NCI-H510A (cell line): ENCODE measurements around the gene NEO1.

Experiments used
- DNase-seq: peaks from one replicate; lab custom pipeline; 2025; lab: John Stamatoyannopoulos, UW

The NEO1 gene

GRCh38 chr15:73028831-73029451, 23.3 kb upstream of the NEO1 start:
- DNase-seq = no peak

DNA sequence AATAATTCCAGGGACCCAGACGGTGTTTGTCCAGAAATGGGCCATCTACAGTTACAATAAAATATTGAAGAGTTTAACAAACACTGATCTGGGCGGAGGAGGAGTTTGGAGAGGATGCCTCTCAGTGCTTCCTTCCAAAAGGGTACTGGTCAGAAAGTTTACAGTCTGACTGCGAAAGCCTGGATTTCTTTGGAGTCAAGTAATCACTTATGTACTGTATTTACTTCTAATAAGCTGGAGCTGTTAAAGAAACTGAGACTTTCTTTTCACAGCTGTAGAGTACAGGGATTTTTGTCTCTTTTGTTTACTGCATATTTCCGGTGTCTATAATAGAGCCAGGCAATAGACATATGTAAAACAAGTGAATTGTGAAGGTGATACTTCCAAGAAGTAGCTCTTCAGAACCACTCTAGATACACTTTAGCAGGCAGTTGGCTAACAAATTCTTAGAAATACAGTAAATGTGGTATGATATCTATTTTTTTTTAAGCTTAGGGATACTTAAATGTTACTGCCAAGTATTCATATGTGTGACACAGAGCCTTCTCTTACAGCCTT, 22.1 kb upstream of the NEO1 start:
- no peak for DNase-seq

- no peak for DNase-seq
These were observed 20.6 kb upstream of the NEO1 start for GRCh38 chr15:73031648-73032047.

DNA sequence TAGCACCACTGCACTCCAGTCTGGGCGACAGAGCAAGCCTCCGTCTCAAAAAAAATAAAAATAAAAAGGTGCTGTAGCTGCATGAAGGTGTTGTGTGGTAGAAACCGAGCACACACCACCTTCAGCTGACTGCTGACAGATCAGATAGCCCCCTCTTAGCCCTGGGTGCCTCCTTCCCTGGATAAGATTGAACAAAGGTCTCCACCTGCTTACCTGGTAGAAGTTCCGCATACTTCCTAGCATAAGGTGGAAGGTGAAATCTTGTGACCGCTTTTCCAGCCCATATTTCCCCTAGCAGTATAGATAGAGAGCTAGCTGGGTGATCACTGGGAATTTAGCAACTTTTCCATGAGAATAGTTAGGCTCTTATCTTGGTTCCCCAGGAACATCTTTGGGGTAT, 18.7 kb upstream of the NEO1 start:
- DNase-seq = no peak

DNA sequence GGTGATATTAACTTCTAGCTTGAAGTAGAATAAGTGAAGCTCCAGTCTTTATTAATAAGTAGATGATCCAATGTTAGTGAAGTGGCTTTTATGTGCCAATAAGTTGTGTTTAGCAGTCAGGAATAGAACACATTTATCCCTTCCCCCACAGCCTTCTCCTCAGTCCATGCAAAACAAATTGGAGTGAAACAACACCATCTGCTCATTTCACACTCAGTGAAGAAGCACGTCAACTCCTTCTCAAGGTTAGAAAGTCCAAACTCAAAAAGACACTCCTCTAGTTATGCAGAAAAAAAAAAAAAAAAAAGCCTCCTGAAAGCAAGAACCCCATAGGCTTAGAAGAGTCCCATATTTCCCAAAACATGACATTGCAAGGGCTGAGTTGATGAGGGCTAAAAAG, 18.0 kb upstream of the NEO1 start:
- DNase-seq = no peak

GRCh38 chr15:73035221-73035620, 17.0 kb upstream of the NEO1 start:
- no peak for DNase-seq

DNA sequence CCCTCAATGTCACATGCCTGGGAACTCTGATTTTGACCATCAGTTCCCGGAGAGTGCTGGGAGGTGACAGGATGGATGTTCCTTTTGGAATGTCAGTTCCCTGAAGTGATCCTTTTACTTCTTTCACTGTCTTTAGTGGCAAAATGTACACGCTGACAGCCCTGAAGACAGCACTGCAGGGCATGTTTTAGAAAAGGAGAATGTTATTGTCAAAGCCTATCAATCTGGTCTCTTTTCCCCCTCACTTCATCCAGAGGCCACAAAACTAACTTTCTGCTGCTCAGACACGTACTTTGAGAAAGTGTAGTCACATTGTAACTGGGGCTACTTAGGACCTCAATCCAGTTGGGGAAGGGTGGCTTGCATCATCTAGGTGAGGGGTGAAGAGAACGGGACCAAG, 14.0 kb upstream of the NEO1 start:
- no peak for DNase-seq

GRCh38 chr15:73046073-73046472, 6.2 kb upstream of the NEO1 start:
- DNase-seq = no peak

DNA sequence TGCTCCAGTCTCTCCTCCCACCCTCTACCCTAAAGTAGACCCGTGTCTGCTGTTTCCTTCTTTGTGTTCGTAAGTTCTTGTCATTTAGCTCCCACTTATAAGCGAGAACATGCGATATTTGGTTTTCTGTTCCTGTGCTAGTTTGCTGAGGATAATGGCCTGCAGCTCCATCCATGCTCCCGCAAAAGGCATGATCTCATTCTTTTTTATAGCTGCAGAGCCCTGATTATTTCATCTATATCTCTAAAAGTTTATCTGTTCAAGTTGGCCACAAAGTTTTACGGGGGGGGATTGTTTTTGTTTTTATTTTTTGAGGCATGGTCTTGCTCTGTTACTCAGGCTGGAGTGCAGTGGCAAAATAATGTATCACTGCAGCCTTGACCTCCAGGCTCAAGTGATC, 4.4 kb upstream of the NEO1 start:
- no peak for DNase-seq

DNA sequence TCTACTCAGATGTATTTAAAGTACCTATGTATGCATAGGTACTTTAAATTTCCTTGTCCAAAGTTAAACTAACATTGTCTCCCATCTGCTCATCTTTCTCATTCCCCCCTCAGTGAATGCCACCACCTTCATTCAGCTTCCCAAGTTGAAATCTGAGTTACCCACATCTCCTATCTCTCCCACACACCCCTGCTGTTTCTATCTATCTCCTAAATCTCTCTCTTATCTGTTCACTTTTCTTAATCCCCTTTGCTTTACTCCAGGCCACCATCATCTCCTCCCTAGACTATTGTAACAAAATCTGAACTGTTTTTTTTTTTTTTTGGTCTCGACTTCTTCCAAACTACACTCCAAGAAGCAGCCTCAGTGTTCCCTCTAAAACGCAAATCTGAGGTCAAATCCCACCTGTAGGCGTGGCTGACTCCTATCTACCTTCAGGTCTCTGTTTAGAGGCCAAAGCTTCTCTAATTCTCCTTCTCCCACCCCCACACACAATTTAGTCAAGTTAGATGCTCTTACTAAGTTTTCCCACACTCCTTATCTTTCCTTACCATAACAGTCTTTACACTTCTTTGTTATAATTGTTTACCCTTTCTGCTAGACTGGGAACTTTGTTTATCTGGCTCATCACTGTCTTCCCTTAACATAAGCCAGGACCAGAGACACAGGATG, 3.5 kb upstream of the NEO1 start:
- no peak for DNase-seq

DNA sequence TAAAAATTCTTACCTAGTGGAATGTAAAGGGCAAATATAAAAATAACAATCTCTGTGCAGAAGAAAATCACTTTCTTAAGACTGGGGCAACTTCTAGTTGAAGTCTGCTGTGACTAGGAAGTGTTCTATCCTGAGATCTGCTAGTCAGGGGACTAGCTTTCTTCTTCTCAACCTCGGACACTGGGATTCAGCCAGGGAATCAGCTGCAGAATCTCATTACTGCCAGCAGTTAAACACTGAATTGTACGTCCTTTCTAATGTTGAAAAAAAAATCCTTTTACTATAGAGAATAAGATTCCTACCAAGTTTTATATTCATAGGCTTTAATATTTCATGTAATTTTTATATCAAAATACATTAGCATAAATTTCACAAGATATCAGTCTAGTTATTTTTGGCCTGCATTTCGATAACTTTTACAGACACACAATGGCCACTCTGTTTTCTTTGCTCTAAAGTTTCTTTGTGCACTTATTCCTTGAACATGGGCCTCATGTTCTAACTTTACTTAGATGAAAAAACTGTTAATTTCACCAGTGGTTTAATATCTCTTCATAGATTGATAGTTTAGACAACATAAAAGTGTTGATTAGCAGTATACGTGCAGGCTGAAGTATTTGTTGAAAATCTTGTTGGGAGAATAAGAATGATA, 2.6 kb upstream of the NEO1 start:
- no peak for DNase-seq

DNA sequence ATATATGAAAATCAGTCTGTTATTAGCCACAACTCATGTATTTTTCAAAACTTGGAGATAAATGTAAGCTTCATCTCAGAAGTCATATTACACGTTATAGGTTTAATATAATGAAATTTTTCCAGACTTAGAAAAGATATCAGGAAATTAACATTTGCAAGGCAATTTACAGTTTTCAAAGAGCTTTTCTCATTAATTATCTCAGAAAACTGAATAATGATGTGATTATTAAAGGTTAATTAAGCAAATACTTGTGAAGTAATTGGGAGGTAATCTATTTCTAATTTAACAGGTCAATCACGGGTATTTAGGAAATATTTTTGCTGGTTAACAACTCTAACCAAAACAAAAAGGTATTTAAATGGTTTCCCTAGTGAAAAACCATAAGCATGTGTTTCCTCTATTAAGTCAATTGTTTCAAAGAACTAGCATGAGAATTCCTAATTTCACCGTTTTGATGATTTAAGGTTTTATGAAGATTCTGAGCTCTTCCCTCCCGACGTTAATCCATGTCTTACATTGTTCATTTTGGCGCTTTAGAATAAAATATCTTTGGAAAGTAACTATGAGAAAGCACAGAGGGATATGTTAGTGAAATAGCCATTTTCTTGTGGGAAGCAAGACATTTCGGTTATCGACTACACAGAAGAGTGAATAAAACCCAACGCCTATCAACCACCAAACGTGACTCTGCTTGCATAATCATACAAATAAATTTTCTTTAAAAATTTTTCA, 1.5 kb upstream of the NEO1 start:
- no peak for DNase-seq

DNA sequence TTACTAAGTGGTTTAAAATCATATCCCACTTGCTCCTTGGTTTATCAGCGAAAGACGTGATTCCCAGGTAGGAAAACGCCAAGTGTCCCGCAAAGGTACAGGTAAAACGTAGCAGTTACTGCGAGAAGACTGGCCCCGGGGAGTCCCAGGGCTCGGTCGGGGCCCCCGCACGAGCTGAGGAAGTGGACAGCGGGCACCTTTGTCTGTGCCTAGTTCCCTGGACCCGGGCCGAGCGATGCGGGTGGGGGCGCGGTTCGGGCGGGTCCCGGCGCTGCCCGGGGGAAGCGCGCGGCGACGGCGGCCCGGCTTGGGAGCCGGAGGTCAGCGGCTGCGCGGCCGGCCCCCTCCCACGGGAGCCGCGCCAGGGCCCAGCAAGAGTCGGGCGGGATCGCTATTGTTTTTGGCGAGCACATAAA, 864 bp upstream of the NEO1 start:
- no peak for DNase-seq

DNA sequence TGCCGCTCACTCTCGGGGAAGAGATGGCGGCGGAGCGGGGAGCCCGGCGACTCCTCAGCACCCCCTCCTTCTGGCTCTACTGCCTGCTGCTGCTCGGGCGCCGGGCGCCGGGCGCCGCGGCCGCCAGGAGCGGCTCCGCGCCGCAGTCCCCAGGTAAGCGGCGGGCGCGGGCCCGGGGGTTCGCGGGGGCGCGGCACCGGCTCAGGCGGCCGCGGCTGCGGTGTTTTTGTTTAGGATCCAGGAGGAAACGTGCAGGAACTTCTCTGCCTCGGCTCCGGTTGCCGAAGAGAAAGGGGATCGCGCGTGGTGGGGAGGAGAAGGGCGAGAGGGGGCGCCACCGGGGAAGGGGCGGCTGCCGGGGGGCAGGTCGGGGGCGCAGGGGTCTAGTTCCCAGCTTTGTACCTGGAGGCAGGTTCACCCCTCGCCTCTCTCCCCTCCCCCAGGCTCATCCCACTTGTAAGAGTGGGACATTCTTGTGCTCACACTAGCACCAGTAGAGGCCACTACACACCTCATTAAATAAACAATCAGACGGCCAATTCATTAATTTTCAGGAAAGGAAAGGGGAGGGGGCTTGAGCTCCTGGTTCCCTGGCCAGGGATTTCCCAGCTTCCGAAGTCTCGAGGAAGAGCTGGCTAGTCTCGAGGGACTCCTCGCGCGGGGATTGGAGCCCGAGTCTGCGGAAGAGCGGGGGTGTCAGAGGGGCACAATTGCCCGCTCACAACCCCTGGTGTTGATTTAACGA, 562 bp downstream of the NEO1 start:
- peak; percentile 34 for DNase-seq

DNA sequence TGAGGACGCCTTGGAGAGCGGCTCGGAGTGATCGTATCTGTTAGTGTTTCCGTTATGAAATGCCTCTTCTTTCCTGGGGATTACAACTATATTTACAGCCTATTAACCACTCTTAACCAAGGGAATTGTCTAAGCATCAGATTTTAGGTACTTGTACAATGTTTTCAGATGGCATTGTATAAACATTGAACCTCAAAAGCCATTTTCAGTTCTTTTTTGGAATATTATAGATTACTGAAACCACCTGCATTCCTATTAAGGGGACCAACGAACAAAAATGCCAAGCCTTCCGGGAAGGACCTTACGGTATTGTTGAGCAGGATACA, 1.1 kb downstream of the NEO1 start:
- no peak for DNase-seq

DNA sequence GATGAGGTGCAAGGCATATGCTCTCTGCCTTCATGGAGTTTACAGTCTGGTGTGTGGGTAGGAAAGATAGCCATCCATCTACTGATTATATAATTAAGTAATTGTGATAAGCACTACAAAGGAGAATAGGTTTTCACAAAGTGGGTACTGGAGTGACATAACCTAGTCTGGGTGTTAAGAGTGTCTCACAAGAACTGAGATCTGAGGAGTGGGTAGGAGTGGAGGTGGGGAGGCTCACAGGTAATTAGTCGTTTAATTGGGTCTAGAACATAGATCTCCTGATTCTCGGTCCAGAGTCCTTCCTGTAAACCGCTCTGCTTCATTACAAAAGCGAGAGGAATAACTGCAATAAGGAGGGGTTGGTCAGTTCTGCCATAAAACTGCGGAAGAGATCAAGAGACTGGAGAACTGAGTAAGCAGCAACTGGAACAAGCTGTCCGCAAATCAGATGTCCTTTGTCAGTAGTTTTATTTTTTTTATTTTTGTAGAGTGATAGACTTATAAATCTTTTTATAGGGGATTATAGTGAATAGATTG, 2.2 kb downstream of the NEO1 start:
- DNase-seq = no peak

DNA sequence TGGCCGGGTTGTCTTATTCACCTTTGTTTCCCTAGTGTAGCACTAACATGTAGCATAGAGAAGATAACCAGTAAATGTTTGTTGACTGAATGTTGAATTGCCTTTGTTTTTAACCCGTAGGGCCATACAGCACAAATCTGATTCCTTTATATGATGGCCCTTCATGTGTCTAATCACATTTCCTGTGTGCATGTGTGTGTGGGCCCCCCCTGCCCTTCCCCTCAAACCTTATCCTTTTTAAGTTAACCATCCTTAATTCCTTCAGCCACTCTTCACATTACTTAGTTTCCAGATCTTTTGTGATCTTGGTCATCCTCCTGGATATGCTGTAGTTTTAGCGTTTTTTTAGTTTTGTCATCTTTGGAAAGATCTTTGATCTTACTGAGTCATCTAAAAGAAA, 4.2 kb downstream of the NEO1 start:
- DNase-seq = no peak

DNA sequence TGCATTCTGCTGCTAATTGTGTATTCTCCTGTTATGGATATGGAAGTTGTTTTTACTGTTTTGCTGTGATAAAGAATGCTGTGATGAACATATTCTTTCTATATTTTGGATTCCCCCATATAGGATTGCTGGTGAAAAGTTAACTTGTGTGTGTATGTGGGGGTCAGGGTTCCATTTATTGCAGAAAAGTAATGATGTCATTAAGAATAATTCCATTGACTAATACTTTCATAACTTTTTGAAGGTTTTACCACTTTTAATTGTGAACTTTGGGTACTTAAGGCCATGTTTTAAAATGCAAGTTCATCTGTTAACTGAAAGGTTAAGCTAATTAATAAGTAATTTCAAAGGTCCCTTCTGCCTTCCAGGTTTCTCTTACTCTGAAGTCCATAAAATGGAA, 6.2 kb downstream of the NEO1 start:
- DNase-seq = no peak

GRCh38 chr15:73065114-73065513, 12.9 kb downstream of the NEO1 start:
- no peak for DNase-seq

DNA sequence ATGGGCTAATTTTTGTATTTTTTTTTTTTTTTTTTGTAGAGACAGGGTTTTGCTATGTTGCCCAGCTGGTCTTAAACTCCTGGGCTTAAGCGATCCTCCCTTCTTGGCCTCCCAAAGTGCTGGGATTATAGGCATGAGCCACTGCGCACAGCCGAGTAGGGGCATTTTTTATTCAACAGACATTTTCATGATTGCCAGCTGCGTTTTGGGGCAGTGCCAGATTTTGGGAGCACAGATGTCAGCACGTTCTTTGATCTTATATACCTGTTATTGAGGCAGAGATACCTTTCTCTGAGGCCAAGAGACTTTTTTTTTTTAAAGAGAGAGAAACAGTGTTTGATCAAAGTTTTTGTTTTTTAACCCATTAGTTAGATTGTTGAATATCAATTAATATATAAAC, 16.8 kb downstream of the NEO1 start:
- DNase-seq = no peak

GRCh38 chr15:73072894-73073293, 20.6 kb downstream of the NEO1 start:
- no peak for DNase-seq

DNA sequence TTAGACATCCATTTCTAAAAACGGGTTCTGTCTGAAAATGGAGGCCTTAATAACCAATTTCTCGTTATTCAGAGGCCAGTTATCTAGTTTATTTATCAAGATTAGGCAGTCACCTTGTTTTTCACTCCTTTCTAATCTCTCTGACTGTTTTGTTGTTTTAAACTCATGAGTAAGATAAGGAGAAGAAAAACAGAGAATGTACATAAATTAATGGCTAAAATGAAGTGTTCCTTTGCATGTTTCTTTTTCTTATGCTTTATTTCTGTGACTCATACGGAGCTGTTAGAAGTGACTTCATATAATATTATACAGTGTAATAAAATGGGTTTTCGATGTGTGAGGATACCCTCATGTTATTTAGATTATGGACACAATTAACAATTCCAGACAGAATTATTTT, 22.0 kb downstream of the NEO1 start:
- no peak for DNase-seq
